GM19099 (cell line): ENCODE measurements around the gene MFSD2B.

Experiments
- POLR2A ChIP-seq: IDR thresholded peaks from 3 replicates; pipeline ENCODE4 v1.6.1; 2011; ENCODE audit warnings: low read depth; ENCODE audit not compliant: insufficient read length; ENCODE audit errors: extremely low read depth

The MFSD2B gene

DNA sequence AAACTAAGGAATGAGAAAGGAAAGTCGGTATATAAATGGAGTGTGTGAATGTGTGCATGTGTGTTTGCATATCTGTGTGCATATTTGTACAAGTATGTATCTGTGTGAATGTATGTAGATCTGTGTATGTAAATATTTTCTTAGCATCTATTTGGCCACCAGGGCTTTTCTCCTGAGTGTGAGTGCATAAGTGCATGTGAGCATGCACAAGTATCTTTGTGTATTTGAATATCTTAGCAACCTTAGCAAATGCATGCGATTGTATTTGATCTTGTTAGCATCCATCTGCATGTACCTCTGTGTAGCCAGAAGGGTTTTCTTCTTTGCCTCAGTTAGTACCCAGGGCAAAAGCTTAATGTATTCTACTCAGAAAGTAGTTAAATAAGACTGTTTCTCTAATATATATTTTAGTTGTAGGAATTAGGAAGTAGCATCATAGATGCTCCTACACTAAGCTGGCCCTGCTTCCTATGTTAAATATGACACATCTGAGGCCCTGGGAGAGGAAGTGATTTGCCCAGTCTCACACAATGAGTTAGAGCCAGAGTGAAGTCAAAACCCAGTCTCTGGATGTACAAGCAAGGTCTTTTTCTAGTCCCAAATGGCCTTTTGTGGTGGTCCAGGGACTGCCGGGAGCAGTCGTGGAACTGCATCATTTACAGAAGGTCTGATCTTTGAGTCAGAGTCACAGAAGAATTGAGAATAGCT lies 48.8 kb downstream of the MFSD2B start:
- TF ChIP-seq POLR2A: no peak

DNA sequence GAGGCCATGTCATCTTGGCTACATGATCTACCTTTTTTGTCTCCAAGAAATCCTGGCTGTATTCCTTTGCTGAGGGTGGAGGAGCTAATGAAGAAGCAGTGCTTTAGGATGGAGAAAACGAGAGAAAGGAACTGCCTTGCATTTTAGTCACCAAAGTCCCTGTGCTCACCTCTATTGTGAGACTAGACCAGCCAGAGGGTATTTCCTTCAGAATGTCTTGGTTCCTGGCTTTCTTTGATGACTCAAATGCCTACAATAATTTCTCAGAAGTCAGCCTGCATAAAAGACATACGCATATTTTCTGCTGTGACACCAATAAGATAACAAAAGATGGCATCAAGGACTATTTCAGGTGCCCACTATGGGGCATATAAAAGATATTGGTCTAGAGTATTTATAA lies 55.5 kb downstream of the MFSD2B start:
- TF ChIP-seq POLR2A: no peak

DNA sequence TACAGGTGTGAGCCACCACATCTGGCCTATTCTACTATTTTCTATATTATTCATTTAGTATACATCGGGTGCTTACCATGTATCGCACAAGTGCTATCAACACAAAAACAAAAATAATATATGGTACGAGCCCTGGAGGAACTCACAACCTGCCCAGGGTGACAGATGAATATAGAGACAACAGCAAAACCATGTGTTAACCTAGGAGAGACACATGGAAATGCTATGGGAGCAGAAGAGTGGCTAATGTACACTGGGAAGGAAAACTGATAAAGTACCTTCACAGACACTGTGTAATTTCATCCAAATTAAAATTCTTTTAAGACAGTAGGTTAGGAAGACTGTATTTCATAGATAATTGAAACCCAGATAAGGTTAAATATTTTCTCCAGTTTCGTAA lies 62.4 kb downstream of the MFSD2B start:
- TF ChIP-seq POLR2A: no peak

- TF ChIP-seq POLR2A: no peak
Observed at GRCh38 chr2:24073816-24074215, 63.9 kb downstream of the MFSD2B start.

- TF ChIP-seq POLR2A: no peak
Observed at GRCh38 chr2:24075259-24075658, 65.4 kb downstream of the MFSD2B start.
